Thyroid gland (tissue), 4 donors: ENCODE measurements around the gene BUD31.

Experiments used
- CTCF ChIP-seq, 6 experiments: fragments of 200-600 bp in 3 of 6; fragments of 450-650 bp in 3 of 6; sonication (generic) in 3 of 6; IDR thresholded peaks; one replicate each; pipeline ENCODE4 v1.5.1; 2016 to 2019; ENCODE audit warnings: antibody characterized with exemption in 6 of 6, mild to moderate bottlenecking in 2 of 6, inconsistent platforms in 1 of 6, moderate library complexity in 1 of 6
- POLR2A ChIP-seq, 2 donors: fragments of 450-650 bp; IDR thresholded peaks; one replicate each; pipeline ENCODE4 v1.6.1; 2017; ENCODE audit warnings: antibody characterized with exemption in 2 of 2, mild to moderate bottlenecking in 2 of 2, moderate library complexity in 1 of 2

DNA sequence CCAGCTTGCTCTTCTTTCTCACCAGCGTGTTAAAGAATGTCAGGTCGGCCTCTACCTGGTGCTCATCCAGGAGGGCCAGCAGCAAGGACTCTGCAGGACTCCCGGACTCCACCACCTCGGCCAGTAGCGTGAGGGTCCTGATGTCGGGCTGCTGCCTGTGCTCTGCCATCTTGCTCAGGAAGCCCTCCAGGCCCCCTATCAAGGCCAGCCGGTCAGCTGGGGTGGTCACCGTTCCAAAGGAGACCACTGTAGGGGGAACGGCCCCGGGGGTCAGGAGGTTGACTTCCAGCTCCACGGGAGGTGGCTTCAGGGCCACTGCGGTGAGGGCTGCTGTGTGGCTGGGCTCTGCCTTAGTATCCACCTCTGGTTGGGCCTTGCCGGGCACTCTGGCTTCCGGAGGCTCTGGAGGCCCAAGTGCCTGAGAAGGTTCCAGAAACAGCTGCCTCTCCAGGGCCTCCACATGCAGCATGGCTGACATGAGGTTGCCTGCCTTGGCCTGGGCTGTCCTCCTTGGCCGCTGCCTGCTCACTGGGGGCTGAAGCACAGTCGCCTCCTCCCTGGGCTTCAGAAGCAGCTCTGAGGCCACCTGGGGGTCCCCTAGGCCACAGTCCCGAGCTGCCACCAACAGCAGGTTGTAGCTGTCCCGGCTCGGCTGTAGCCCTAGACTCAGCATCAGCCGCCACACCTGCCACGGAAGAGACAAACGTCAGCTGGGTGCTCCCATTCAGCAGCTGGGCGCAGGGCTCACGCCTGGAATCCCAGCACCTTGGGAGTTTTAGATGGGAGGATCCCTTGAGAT lies 16.4 kb downstream of the BUD31 start:
- TF ChIP-seq POLR2A (IDR thresholded peaks at IDR 0.05): no peak
- TF ChIP-seq CTCF (IDR thresholded peaks at IDR 0.05): no peak
